K562 (cell line): ENCODE measurements around the gene AFAP1. TPM values are rescaled to one million over a fixed set of nuclear protein-coding genes. Genes with fewer than 3 reads are reported as not detected.

Experiments
- ATF1 ChIP-seq, 2 experiments: fragments of 450-650 bp in 1 of 2; IDR thresholded peaks; 2 replicates each; pipeline ENCODE4 v1.6.1; 2016; ENCODE audit warnings: missing compliant biosample characterization in 1 of 2, missing genetic modification characterization in 1 of 2
- KLF10 ChIP-seq: fragments of 250-450 bp; sonication (Bioruptor Pico); IDR thresholded peaks from 2 replicates; pipeline ENCODE4 v1.6.1; 2021; ENCODE audit warnings: matching md5 sums
- NCOA2 ChIP-seq, 2 experiments: fragments of 450-650 bp; IDR thresholded peaks; 2 replicates each; pipeline ENCODE4 v1.6.1; 2018; ENCODE audit warnings: mild to moderate bottlenecking in 2 of 2, moderate library complexity in 1 of 2; ENCODE audit not compliant: partially characterized antibody in 2 of 2
- NCOA6 ChIP-seq: fragments of 450-650 bp; IDR thresholded peaks from 2 replicates; pipeline ENCODE4 v1.6.1; 2017; ENCODE audit warnings: mild to moderate bottlenecking
- PPARD ChIP-seq: fragments of 250-450 bp; sonication (Bioruptor Pico); IDR thresholded peaks from 2 replicates; pipeline ENCODE4 v1.8.0; 2022; ENCODE audit warnings: inconsistent platforms, mild to moderate bottlenecking, moderate library complexity
- polyA plus RNA-seq, 8 experiments: library from polyadenylated mRNA; depleted of rRNA in 4 of 8; stranded (reverse) in 5 of 8; unstranded in 3 of 8; fragments of >200 nt; fragmentation: Nextera tagmentation in 2 of 8; fragmentation: Illumina TruSeq in 1 of 8; extraction: Ambion mirVana in 2 of 8; extraction: Trizol in 1 of 8; gene quantifications; 2 replicates each; pipeline versions ENCODE4 v1.2.1 to v1.2.3, GENCODE V29; 2011 to 2014; ENCODE audit warnings: inconsistent platforms in 1 of 8, missing spikeins in 1 of 8
- total RNA-seq, 7 experiments: library from RNA; depleted of rRNA in 6 of 7; stranded (reverse); fragments of >200 nt in 6 of 7; fragmentation: Illumina TruSeq in 2 of 7; extraction: Trizol in 2 of 7; gene quantifications; 2 replicates each; pipeline versions ENCODE4 v1.2.1 to v1.2.3, GENCODE V29; 2011 to 2021; ENCODE audit warnings: low replicate concordance in 1 of 7
- TF ChIP-seq, protein P1 (sequence below): sonication (generic); formaldehyde crosslinking; IDR thresholded peaks from 2 replicates; pipeline ENCODE4 v1.4.0; 2020; ENCODE audit warnings: mild to moderate bottlenecking, missing genetic modification reagents
- TF ChIP-seq, protein P2 (sequence below): sonication (generic); formaldehyde crosslinking; IDR thresholded peaks from 2 replicates; pipeline ENCODE4 v1.8.1; 2023; ENCODE audit warnings: missing genetic modification reagents, mild to moderate bottlenecking, borderline replicate concordance
- TF ChIP-seq, protein P3 (sequence below): sonication (generic); formaldehyde crosslinking; IDR thresholded peaks from 2 replicates; pipeline ENCODE4 v1.8.1; 2022; ENCODE audit warnings: missing genetic modification reagents

The AFAP1 gene
- total and polyA plus RNA-seq, 9 of the 15 experiments (the other 6 are each of a cell fraction or from before 2014, with no cell fraction given): 0.07 to 0.42 (median 0.12) TPM; not detected in 1

DNA sequence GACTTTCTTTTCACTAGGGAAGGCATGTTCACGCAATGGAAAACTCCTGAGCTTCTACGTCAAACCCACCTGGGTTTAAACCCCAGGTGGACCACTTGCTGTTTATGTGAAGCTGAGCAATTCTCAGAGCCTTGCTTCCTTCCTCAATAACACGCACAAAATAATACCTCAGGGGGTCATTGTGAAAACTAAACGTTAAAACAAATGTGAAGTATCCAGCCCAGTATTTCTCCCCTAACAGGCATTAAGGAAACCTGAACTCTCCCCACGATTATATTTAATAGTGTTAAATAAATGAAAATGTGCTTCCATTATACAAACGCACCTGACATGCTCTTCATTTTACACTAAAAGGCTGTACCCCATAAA lies 117.5 kb downstream of the AFAP1 start (continued):
- TF ChIP-seq, protein P1, sequence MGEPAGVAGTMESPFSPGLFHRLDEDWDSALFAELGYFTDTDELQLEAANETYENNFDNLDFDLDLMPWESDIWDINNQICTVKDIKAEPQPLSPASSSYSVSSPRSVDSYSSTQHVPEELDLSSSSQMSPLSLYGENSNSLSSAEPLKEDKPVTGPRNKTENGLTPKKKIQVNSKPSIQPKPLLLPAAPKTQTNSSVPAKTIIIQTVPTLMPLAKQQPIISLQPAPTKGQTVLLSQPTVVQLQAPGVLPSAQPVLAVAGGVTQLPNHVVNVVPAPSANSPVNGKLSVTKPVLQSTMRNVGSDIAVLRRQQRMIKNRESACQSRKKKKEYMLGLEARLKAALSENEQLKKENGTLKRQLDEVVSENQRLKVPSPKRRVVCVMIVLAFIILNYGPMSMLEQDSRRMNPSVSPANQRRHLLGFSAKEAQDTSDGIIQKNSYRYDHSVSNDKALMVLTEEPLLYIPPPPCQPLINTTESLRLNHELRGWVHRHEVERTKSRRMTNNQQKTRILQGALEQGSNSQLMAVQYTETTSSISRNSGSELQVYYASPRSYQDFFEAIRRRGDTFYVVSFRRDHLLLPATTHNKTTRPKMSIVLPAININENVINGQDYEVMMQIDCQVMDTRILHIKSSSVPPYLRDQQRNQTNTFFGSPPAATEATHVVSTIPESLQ (CRISPR knock-in tag): no peak
- TF ChIP-seq, protein P2, sequence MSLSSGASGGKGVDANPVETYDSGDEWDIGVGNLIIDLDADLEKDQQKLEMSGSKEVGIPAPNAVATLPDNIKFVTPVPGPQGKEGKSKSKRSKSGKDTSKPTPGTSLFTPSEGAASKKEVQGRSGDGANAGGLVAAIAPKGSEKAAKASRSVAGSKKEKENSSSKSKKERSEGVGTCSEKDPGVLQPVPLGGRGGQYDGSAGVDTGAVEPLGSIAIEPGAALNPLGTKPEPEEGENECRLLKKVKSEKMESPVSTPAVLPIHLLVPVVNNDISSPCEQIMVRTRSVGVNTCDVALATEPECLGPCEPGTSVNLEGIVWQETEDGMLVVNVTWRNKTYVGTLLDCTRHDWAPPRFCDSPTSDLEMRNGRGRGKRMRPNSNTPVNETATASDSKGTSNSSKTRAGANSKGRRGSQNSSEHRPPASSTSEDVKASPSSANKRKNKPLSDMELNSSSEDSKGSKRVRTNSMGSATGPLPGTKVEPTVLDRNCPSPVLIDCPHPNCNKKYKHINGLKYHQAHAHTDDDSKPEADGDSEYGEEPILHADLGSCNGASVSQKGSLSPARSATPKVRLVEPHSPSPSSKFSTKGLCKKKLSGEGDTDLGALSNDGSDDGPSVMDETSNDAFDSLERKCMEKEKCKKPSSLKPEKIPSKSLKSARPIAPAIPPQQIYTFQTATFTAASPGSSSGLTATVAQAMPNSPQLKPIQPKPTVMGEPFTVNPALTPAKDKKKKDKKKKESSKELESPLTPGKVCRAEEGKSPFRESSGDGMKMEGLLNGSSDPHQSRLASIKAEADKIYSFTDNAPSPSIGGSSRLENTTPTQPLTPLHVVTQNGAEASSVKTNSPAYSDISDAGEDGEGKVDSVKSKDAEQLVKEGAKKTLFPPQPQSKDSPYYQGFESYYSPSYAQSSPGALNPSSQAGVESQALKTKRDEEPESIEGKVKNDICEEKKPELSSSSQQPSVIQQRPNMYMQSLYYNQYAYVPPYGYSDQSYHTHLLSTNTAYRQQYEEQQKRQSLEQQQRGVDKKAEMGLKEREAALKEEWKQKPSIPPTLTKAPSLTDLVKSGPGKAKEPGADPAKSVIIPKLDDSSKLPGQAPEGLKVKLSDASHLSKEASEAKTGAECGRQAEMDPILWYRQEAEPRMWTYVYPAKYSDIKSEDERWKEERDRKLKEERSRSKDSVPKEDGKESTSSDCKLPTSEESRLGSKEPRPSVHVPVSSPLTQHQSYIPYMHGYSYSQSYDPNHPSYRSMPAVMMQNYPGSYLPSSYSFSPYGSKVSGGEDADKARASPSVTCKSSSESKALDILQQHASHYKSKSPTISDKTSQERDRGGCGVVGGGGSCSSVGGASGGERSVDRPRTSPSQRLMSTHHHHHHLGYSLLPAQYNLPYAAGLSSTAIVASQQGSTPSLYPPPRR (CRISPR knock-in tag): no peak
- TF ChIP-seq NCOA6: no peak
- no peak for TF ChIP-seq ATF1 (CRISPR knock-in tag; IDR thresholded peaks at IDR 0.05)
- no peak for TF ChIP-seq ATF1 (tag; IDR thresholded peaks at IDR 0.05)
- no peak for TF ChIP-seq NCOA2 (IDR thresholded peaks at IDR 0.05; ENCODE audit: partially characterized antibody in 2 of 2)
- TF ChIP-seq KLF10 (CRISPR knock-in tag): no peak
- TF ChIP-seq, protein P3, sequence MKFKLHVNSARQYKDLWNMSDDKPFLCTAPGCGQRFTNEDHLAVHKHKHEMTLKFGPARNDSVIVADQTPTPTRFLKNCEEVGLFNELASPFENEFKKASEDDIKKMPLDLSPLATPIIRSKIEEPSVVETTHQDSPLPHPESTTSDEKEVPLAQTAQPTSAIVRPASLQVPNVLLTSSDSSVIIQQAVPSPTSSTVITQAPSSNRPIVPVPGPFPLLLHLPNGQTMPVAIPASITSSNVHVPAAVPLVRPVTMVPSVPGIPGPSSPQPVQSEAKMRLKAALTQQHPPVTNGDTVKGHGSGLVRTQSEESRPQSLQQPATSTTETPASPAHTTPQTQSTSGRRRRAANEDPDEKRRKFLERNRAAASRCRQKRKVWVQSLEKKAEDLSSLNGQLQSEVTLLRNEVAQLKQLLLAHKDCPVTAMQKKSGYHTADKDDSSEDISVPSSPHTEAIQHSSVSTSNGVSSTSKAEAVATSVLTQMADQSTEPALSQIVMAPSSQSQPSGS (CRISPR knock-in tag): no peak
- TF ChIP-seq PPARD (CRISPR knock-in tag): no peak
